Caco-2 (cell line): ENCODE data around the gene ASCC2. TPM values are rescaled to one million over a fixed set of nuclear protein-coding genes. Genes with fewer than 3 reads are reported as not detected.
"Not testable (repeated sequence)": the region's sequence is repeated elsewhere in the genome, so short reads cannot be mapped to it uniquely, and the experiment has no call there.

Experiments used
- BruUV-seq: library from RNA; stranded (reverse); fragments of 400-500 nt; replicated peaks from 2 replicates; lab custom pipeline; 2021; lab: Mats Ljungman, UMichigan
- CTCF ChIA-PET: fragments of 300-600 bp; sonication (Branson Sonifier 250); formaldehyde crosslinking; loops from one replicate; lab custom pipeline; 2022; ENCODE audit warnings: antibody characterized with exemption; lab: Charles Lee
- POLR2A ChIA-PET: fragments of 300-600 bp; sonication (Branson Sonifier 250); formaldehyde crosslinking; loops from one replicate; lab custom pipeline; 2022; ENCODE audit warnings: antibody characterized with exemption; lab: Charles Lee
- DNase-seq, 2 experiments: peaks; one replicate each; pipeline versions ENCODE4 v3.0.0 to v3.0.0-alpha.2; 2020 to 2022
- H3K27me3 ChIP-seq: replicated peaks from 2 replicates; pipeline ENCODE4 v1.6.0; 2011; ENCODE audit warnings: low read length; ENCODE audit not compliant: control insufficient read depth, insufficient read depth
- H3K36me3 ChIP-seq: 2 replicates; pipeline ENCODE4 v1.5.1; 2011; ENCODE audit warnings: low read length; ENCODE audit not compliant: control insufficient read depth, insufficient read depth
- H3K4me1 ChIP-seq: fragments of 250-450 bp; sonication (Bioruptor Pico); 2 replicates; pipeline ENCODE4 v1.5.1; 2020; ENCODE audit warnings: mild to moderate bottlenecking
- H3K4me3 ChIP-seq: 2 replicates; pipeline ENCODE4 v1.5.1; 2011; ENCODE audit warnings: low read depth, mild to moderate bottlenecking, control low read depth, low read length
- H3K9me3 ChIP-seq: fragments of 250-450 bp; sonication (Bioruptor Pico); 2 replicates; pipeline ENCODE4 v1.5.1; 2020; ENCODE audit warnings: mild to moderate bottlenecking, moderate library complexity
- H3K27ac Mint-ChIP-seq: one replicate; pipeline ENCODE4 v1.8.0; 2022; ENCODE audit warnings: mixed read lengths; ENCODE audit not compliant: unreplicated experiment
- H3K27me3 Mint-ChIP-seq: one replicate; pipeline ENCODE4 v1.8.0; 2022; ENCODE audit warnings: mixed read lengths; ENCODE audit not compliant: insufficient read depth, unreplicated experiment
- H3K36me3 Mint-ChIP-seq: one replicate; pipeline ENCODE4 v1.8.0; 2022; ENCODE audit warnings: mild to moderate bottlenecking, mixed read lengths; ENCODE audit not compliant: insufficient read depth, unreplicated experiment
- H3K4me1 Mint-ChIP-seq: one replicate; pipeline ENCODE4 v1.8.0; 2022; ENCODE audit warnings: low read depth, mixed read lengths; ENCODE audit not compliant: unreplicated experiment
- H3K4me3 Mint-ChIP-seq: one replicate; pipeline ENCODE4 v1.8.0; 2022; ENCODE audit warnings: mild to moderate bottlenecking, moderate library complexity, mixed read lengths; ENCODE audit not compliant: unreplicated experiment
- H3K9me3 Mint-ChIP-seq: one replicate; pipeline ENCODE4 v1.8.0; 2022; ENCODE audit warnings: mixed read lengths; ENCODE audit not compliant: unreplicated experiment
- intact Hi-C: fragments of 100-400 bp; cut with micrococcal nuclease; formaldehyde crosslinking; loops from one replicate; pipeline ENCODE4 v1.10.0; 2022; ENCODE audit not compliant: unreplicated experiment
- total RNA-seq: library from RNA; stranded (reverse); gene quantifications from 2 replicates; pipeline ENCODE4 v1.2.3, GENCODE V29; 2022
- TF ChIP-seq, protein P1 (sequence below), 2 experiments: fragments of 200-600 bp in 1 of 2; IDR thresholded peaks; 1 replicate in 1 of 2; 2 replicates in 1 of 2; pipeline versions ENCODE4 v1.5.1 to v1.8.0; 2011 to 2022; ENCODE audit warnings: antibody characterized with exemption in 1 of 2, control low read depth in 1 of 2, inconsistent platforms in 1 of 2, low read depth in 1 of 2, low read length in 1 of 2, mild to moderate bottlenecking in 1 of 2, moderate library complexity in 1 of 2; ENCODE audit not compliant: insufficient read depth in 1 of 2, severe bottlenecking in 1 of 2, unreplicated experiment in 1 of 2

ASCC2 gene
- total RNA-seq, 1 experiment from 2014 or later: 61.4 TPM

DNA sequence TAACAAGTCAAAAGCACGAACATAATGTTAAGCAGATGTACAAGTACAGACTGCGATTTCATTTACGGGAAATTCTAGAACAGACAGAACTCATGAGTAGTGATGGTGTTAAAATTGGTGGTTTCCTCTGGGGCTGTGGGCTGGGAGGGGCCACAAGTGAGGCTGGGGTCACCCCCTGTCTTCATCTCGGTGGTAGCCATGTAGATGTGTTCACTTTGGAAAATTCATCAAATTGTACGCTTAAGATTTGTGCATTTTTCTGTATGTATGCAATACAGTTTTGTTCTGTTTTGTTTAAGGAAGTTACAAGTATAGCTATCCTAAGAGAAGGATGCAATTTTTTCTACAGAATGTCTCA is 504 bp upstream of the ASCC2 start:
- POLR2A ChIA-PET: interaction anchor here (1.5 kb wide), 1 partner anchor 45 kb away, joined by 5 read pairs; no protein-coding TSS in a partner anchor
- Mint-ChIP-seq H3K4me1 (peaks cover 10% of the 10 kb centered on the region), H3K27me3 (no peaks in the 10 kb centered on the region), H3K4me3 (peak overlapping the region; percentile 83), H3K27ac (peak overlapping the region; percentile 69), H3K36me3 (peaks cover 7% of the 10 kb centered on the region), H3K9me3 (no peaks in the 10 kb centered on the region)
- no peak for DNase-seq
- CTCF ChIA-PET: interaction anchor here (1.4 to 1.7 kb wide), 2 partner anchors 167 to 203 kb away, joined by 3 read pairs; no protein-coding TSS in a partner anchor
- no TSS peak for BruUV-seq
- intact Hi-C loops: loop anchor here (1.0 kb wide), 1 partner anchor 167 kb away; no protein-coding TSS in a partner anchor
- TF ChIP-seq, protein P1, sequence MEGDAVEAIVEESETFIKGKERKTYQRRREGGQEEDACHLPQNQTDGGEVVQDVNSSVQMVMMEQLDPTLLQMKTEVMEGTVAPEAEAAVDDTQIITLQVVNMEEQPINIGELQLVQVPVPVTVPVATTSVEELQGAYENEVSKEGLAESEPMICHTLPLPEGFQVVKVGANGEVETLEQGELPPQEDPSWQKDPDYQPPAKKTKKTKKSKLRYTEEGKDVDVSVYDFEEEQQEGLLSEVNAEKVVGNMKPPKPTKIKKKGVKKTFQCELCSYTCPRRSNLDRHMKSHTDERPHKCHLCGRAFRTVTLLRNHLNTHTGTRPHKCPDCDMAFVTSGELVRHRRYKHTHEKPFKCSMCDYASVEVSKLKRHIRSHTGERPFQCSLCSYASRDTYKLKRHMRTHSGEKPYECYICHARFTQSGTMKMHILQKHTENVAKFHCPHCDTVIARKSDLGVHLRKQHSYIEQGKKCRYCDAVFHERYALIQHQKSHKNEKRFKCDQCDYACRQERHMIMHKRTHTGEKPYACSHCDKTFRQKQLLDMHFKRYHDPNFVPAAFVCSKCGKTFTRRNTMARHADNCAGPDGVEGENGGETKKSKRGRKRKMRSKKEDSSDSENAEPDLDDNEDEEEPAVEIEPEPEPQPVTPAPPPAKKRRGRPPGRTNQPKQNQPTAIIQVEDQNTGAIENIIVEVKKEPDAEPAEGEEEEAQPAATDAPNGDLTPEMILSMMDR (IDR thresholded peaks at IDR 0.05; ENCODE audit: insufficient read depth in 1 of 2, low read depth in 1 of 2, low read length in 1 of 2, severe bottlenecking in 1 of 2, unreplicated experiment in 1 of 2): no peak
- H3K36me3 ChIP-seq: peaks cover 1% of the 10 kb centered on the region
- peak overlapping the region; percentile 36 for H3K4me3 ChIP-seq
- H3K9me3 ChIP-seq: no peaks in the 10 kb centered on the region
- H3K4me1 ChIP-seq: peaks cover 5% of the 10 kb centered on the region; the same call in 1 of the 2 replicates
- H3K27me3 ChIP-seq: no peaks in the 10 kb centered on the region

DNA sequence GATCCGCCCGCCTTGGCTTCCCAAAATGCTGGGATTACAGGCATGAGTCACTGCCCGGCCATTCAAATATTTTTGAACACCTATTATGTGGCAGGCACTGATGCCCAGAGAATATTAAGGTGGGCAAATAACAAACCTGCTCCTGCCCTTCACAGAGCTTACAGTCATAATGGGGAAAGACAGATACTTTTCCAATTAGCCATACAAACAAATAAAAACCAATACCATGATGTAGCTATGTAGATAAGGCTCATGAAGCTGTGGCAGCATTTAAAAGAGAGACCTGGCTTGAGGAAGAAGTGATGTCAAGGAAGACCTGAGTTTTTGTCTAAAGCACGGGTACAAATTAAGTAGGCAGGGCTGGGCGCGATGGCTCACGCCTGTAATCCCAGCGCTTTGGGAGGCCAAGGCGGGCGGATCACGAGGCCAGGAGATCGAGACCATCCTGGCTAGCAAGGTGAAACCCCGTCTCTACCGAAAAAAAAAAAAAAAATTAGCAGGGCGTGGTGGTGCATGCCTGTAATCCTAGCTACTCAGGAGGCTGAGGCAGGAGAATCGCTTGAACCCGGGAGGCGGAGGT is 1.2 kb downstream of the ASCC2 start:
- H3K9me3 ChIP-seq, H3K4me3 ChIP-seq, intact Hi-C loops, H3K4me1 ChIP-seq, H3K4me1 Mint-ChIP-seq, H3K27me3 Mint-ChIP-seq, H3K27me3 ChIP-seq, H3K27ac Mint-ChIP-seq, BruUV-seq, H3K36me3 ChIP-seq, H3K9me3 Mint-ChIP-seq, DNase-seq: not testable (repeated sequence)
- H3K36me3 Mint-ChIP-seq: peaks cover 18% of the 10 kb centered on the region
- H3K4me3 Mint-ChIP-seq: peak overlapping the region; percentile 83
- ChIA-PET POLR2A (interaction anchor here (1.3 to 1.5 kb wide), 2 partner anchors 47 to 70 kb away, joined by 4 to 5 read pairs; partner anchors contain the start of gene ZMAT5), CTCF (interaction anchor here (0.6 to 1.7 kb wide), 4 partner anchors 37 to 201 kb away, joined by 3 to 15 read pairs (median 7); partner anchors contain the start of gene MTMR3)

DNA sequence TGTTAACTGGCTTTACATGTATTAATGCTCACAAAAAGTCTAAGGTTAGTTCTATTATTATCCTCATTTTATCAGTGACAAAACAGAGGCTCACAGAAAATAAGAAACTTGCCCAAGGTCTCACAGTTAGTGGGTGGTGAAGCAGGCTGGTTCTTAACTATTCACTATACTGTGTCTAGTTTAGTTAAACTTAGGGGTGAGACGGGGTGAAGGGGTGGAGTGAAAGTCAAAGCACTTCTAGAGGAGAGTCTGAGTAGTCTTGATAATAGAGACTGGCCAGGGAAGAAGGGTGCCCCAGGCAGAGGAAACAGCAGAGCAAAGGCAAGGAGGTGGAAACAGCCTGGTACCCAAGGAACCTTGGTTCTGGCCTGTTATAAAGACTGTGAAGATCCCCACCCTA is 4.0 kb downstream of the ASCC2 start:
- Mint-ChIP-seq H3K4me1 (no peaks in the 10 kb centered on the region), H3K27ac (no peak overlapping the region), H3K9me3 (no peaks in the 10 kb centered on the region), H3K27me3 (no peaks in the 10 kb centered on the region), H3K36me3 (peaks cover 18% of the 10 kb centered on the region), H3K4me3 (no peak overlapping the region)
- Histone ChIP-seq H3K36me3 (peaks cover 2% of the 10 kb centered on the region), H3K9me3 (no peaks in the 10 kb centered on the region), H3K4me1 (no peaks in the 10 kb centered on the region), H3K27me3 (no peaks in the 10 kb centered on the region), H3K4me3 (no peak overlapping the region)
- CTCF ChIA-PET: no interaction called here
- POLR2A ChIA-PET: interaction anchor here (0.6 kb wide), 2 partner anchors 96 to 190 kb away, joined by 3 read pairs; no protein-coding TSS in a partner anchor
- no TSS peak for BruUV-seq
- intact Hi-C loops: no loop called here
- TF ChIP-seq, protein P1 (IDR thresholded peaks at IDR 0.05; ENCODE audit: insufficient read depth in 1 of 2, low read depth in 1 of 2, low read length in 1 of 2, severe bottlenecking in 1 of 2, unreplicated experiment in 1 of 2): no peak
- no peak for DNase-seq
